HepG2 (cell line): Measurements from ENCODE around the gene TMEM120A. TPM values are rescaled to one million over a fixed set of nuclear protein-coding genes. Genes with fewer than 3 reads are reported as not detected.
A peak's percentile ranks its signal among the peaks of the same experiment; 100 is the strongest.

Experiments used
- BRD4 ChIP-seq: sonication (generic); formaldehyde crosslinking; IDR thresholded peaks from 2 replicates; pipeline ENCODE4 v1.4.0; 2020; ENCODE audit warnings: missing genetic modification reagents
- DNMT1 ChIP-seq: sonication (generic); formaldehyde crosslinking; IDR thresholded peaks from 2 replicates; pipeline ENCODE4 v1.5.1; 2020; ENCODE audit warnings: mild to moderate bottlenecking, missing genetic modification reagents
- IKZF4 ChIP-seq: sonication (generic); formaldehyde crosslinking; IDR thresholded peaks from 2 replicates; pipeline ENCODE4 v1.5.1; 2020; ENCODE audit warnings: borderline replicate concordance, mild to moderate bottlenecking, low read depth, missing genetic modification reagents; ENCODE audit errors: not compliant biosample characterization
- KAT7 ChIP-seq: IDR thresholded peaks from 2 replicates; pipeline ENCODE4 v1.6.1; 2018; ENCODE audit warnings: borderline replicate concordance, missing compliant biosample characterization
- MEIS2 ChIP-seq: sonication (generic); formaldehyde crosslinking; IDR thresholded peaks from 2 replicates; pipeline ENCODE4 v1.9.0; 2021; ENCODE audit warnings: mild to moderate bottlenecking, missing genetic modification reagents
- PCBP1 ChIP-seq: fragments of 200-400 bp; formaldehyde crosslinking; IDR thresholded peaks from 2 replicates; pipeline ENCODE4 v1.6.1; 2017; ENCODE audit warnings: mild to moderate bottlenecking, low read depth, low read length, borderline replicate concordance
- PITX1 ChIP-seq: sonication (generic); formaldehyde crosslinking; IDR thresholded peaks from 2 replicates; pipeline ENCODE4 v1.5.1; 2020; ENCODE audit warnings: mild to moderate bottlenecking, missing genetic modification reagents
- PTBP1 ChIP-seq: fragments of 200-400 bp; formaldehyde crosslinking; IDR thresholded peaks from 2 replicates; pipeline ENCODE4 v1.6.1; 2018; ENCODE audit warnings: low read length, low read depth; ENCODE audit not compliant: poor library complexity, severe bottlenecking
- THAP11 ChIP-seq: IDR thresholded peaks from 2 replicates; pipeline ENCODE4 v1.6.1; 2016; ENCODE audit warnings: missing biosample characterization, missing genetic modification reagents
- TSC22D2 ChIP-seq: sonication (generic); formaldehyde crosslinking; IDR thresholded peaks from 2 replicates; pipeline ENCODE4 v1.5.1; 2020; ENCODE audit warnings: missing genetic modification reagents, mild to moderate bottlenecking, borderline replicate concordance
- ZNF225 ChIP-seq: sonication (generic); formaldehyde crosslinking; IDR thresholded peaks from 2 replicates; pipeline ENCODE4 v1.4.0; 2020; ENCODE audit warnings: mild to moderate bottlenecking, missing genetic modification reagents
- ZNF282 ChIP-seq: fragments of 450-650 bp; IDR thresholded peaks from 2 replicates; pipeline ENCODE4 v1.6.1; 2018; ENCODE audit not compliant: partially characterized antibody
- ZNF382 ChIP-seq: sonication (generic); formaldehyde crosslinking; IDR thresholded peaks from 2 replicates; pipeline ENCODE4 v1.5.0; 2020; ENCODE audit warnings: missing genetic modification reagents, mild to moderate bottlenecking, borderline replicate concordance
- ZSCAN22 ChIP-seq: sonication (generic); formaldehyde crosslinking; IDR thresholded peaks from 2 replicates; pipeline ENCODE4 v1.4.0; 2020; ENCODE audit warnings: mild to moderate bottlenecking, missing genetic modification reagents
- polyA plus RNA-seq, 8 experiments: library from polyadenylated mRNA; depleted of rRNA in 3 of 8; stranded (reverse) in 7 of 8; unstranded in 1 of 8; fragments of >200 nt; fragmentation: Illumina TruSeq in 4 of 8; extraction: Trizol in 4 of 8; gene quantifications; 2 replicates each; pipeline versions ENCODE4 v1.2.1 to v1.2.3, GENCODE V29; 2011 to 2016; ENCODE audit warnings: low read depth in 4 of 8, missing spikeins in 1 of 8, mixed read lengths in 1 of 8; ENCODE audit not compliant: insufficient read depth in 1 of 8
- total RNA-seq, 5 experiments: library from RNA; depleted of rRNA; stranded (reverse); fragments of >200 nt; fragmentation: Illumina TruSeq; extraction: Trizol; gene quantifications; 2 replicates each; pipeline ENCODE4 v1.2.3, GENCODE V29; 2016; ENCODE audit warnings: low read depth in 1 of 5
- TF ChIP-seq, protein P1 (sequence below): sonication (generic); formaldehyde crosslinking; IDR thresholded peaks from 2 replicates; pipeline ENCODE4 v1.4.0; 2020; ENCODE audit warnings: missing genetic modification reagents, borderline replicate concordance
- TF ChIP-seq, protein P2 (sequence below): sonication (generic); formaldehyde crosslinking; IDR thresholded peaks from 2 replicates; pipeline ENCODE4 v1.4.0; 2020; ENCODE audit warnings: mild to moderate bottlenecking, missing genetic modification reagents
- TF ChIP-seq, protein P3 (sequence below): sonication (generic); formaldehyde crosslinking; IDR thresholded peaks from 2 replicates; pipeline ENCODE4 v1.4.0; 2020; ENCODE audit warnings: missing genetic modification reagents
- TF ChIP-seq, protein P4 (sequence below): sonication (generic); formaldehyde crosslinking; IDR thresholded peaks from 2 replicates; pipeline ENCODE4 v1.4.0; 2020; ENCODE audit warnings: mild to moderate bottlenecking, low read depth, missing genetic modification reagents
- TF ChIP-seq, protein P5 (sequence below): sonication (generic); formaldehyde crosslinking; IDR thresholded peaks from 2 replicates; pipeline ENCODE4 v1.5.1; 2020; ENCODE audit warnings: missing genetic modification reagents, mild to moderate bottlenecking, borderline replicate concordance

Gene TMEM120A
- total and polyA plus RNA-seq, 2 of the 13 experiments (the other 11 are each of a cell fraction or from before 2014, with no cell fraction given): 40.3 to 102 TPM

DNA sequence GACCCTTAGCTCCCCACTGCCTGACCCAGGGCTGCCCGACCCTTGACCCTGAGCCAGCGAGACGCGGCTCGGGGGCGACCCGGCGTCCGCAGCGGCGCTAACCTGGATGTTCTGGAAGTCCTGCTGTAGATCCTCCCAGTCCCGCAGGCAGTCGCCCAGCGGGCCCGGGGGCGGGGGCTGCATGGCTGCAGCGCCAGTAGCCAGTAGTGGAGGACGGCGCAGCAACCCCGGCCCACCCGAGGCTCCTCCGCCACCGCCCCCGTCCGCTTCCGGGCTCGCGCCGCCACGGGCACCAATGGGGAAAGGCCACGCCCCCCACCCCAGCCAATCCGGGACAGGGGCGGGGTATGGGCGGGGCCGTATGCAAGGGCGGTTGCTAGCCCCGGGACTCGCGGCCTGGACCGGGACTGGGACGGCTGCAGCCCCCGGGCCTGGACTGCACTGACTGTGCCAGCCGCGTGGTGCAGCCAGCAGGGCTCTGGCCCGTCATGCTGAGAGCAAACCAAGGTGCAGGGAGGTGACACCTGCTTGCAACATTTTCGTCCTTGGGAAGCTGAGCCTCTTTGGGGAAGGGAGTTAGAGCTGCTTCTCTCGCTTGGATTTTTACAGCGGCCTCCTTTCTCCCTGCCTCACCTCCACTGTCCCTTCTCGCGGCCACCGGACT is at the start of gene TMEM120A (continued):
- no peak for TF ChIP-seq ZNF382 (CRISPR knock-in tag)
- no peak for TF ChIP-seq ZSCAN22
- 0 out of 2 replicates have a peak, but pooled peaks have one; percentile 34 for TF ChIP-seq MEIS2
- TF ChIP-seq TSC22D2 (CRISPR knock-in tag): 0 out of 2 replicates have a peak, but pooled peaks have one; percentile 19
- TF ChIP-seq DNMT1 (CRISPR knock-in tag): no peak
- TF ChIP-seq IKZF4 (CRISPR knock-in tag): no peak
- no peak for TF ChIP-seq PTBP1
- TF ChIP-seq PCBP1: no peak
- TF ChIP-seq, protein P1, sequence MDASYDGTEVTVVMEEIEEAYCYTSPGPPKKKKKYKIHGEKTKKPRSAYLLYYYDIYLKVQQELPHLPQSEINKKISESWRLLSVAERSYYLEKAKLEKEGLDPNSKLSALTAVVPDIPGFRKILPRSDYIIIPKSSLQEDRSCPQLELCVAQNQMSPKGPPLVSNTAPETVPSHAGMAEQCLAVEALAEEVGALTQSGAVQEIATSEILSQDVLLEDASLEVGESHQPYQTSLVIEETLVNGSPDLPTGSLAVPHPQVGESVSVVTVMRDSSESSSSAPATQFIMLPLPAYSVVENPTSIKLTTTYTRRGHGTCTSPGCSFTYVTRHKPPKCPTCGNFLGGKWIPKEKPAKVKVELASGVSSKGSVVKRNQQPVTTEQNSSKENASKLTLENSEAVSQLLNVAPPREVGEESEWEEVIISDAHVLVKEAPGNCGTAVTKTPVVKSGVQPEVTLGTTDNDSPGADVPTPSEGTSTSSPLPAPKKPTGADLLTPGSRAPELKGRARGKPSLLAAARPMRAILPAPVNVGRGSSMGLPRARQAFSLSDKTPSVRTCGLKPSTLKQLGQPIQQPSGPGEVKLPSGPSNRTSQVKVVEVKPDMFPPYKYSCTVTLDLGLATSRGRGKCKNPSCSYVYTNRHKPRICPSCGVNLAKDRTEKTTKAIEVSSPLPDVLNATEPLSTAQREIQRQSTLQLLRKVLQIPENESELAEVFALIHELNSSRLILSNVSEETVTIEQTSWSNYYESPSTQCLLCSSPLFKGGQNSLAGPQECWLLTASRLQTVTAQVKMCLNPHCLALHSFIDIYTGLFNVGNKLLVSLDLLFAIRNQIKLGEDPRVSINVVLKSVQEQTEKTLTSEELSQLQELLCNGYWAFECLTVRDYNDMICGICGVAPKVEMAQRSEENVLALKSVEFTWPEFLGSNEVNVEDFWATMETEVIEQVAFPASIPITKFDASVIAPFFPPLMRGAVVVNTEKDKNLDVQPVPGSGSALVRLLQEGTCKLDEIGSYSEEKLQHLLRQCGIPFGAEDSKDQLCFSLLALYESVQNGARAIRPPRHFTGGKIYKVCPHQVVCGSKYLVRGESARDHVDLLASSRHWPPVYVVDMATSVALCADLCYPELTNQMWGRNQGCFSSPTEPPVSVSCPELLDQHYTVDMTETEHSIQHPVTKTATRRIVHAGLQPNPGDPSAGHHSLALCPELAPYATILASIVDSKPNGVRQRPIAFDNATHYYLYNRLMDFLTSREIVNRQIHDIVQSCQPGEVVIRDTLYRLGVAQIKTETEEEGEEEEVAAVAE: peak; percentile 63; the same call in 1 of the 2 replicates
- peak; percentile 81; the same call in 1 of the 2 replicates for TF ChIP-seq BRD4 (CRISPR knock-in tag)
- TF ChIP-seq, protein P2, sequence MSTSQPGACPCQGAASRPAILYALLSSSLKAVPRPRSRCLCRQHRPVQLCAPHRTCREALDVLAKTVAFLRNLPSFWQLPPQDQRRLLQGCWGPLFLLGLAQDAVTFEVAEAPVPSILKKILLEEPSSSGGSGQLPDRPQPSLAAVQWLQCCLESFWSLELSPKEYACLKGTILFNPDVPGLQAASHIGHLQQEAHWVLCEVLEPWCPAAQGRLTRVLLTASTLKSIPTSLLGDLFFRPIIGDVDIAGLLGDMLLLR (CRISPR knock-in tag): peak; percentile 76
- TF ChIP-seq PITX1 (CRISPR knock-in tag): no peak
- peak; percentile 61 for TF ChIP-seq THAP11 (CRISPR knock-in tag)
- TF ChIP-seq KAT7: 0 out of 2 replicates have a peak, but pooled peaks have one; percentile 31
- no peak for TF ChIP-seq ZNF225 (CRISPR knock-in tag)
- TF ChIP-seq, protein P3, sequence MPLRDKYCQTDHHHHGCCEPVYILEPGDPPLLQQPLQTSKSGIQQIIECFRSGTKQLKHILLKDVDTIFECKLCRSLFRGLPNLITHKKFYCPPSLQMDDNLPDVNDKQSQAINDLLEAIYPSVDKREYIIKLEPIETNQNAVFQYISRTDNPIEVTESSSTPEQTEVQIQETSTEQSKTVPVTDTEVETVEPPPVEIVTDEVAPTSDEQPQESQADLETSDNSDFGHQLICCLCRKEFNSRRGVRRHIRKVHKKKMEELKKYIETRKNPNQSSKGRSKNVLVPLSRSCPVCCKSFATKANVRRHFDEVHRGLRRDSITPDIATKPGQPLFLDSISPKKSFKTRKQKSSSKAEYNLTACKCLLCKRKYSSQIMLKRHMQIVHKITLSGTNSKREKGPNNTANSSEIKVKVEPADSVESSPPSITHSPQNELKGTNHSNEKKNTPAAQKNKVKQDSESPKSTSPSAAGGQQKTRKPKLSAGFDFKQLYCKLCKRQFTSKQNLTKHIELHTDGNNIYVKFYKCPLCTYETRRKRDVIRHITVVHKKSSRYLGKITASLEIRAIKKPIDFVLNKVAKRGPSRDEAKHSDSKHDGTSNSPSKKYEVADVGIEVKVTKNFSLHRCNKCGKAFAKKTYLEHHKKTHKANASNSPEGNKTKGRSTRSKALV (CRISPR knock-in tag): no peak
- TF ChIP-seq, protein P4, sequence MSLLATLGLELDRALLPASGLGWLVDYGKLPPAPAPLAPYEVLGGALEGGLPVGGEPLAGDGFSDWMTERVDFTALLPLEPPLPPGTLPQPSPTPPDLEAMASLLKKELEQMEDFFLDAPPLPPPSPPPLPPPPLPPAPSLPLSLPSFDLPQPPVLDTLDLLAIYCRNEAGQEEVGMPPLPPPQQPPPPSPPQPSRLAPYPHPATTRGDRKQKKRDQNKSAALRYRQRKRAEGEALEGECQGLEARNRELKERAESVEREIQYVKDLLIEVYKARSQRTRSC (CRISPR knock-in tag): no peak
- no peak for TF ChIP-seq ZNF282
- TF ChIP-seq, protein P5, sequence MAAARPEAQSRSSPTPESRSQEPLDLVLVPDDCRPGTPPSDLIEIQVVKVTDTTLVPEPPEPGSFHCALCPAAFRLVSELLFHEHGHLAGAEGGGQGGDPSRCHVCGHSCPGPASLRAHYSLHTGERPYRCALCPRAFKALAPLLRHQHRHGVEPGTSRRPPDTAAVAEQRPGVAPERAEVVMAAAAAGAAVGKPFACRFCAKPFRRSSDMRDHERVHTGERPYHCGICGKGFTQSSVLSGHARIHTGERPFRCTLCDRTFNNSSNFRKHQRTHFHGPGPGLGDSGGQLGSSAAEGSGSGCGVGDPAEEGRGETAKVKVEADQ (CRISPR knock-in tag): no peak
